Measurements from ENCODE around the gene PAQR9.
"Not testable (repeated sequence)": the region's sequence is repeated elsewhere in the genome, so short reads cannot be mapped to it uniquely, and the experiment has no call there.

PAQR9 gene

DNA sequence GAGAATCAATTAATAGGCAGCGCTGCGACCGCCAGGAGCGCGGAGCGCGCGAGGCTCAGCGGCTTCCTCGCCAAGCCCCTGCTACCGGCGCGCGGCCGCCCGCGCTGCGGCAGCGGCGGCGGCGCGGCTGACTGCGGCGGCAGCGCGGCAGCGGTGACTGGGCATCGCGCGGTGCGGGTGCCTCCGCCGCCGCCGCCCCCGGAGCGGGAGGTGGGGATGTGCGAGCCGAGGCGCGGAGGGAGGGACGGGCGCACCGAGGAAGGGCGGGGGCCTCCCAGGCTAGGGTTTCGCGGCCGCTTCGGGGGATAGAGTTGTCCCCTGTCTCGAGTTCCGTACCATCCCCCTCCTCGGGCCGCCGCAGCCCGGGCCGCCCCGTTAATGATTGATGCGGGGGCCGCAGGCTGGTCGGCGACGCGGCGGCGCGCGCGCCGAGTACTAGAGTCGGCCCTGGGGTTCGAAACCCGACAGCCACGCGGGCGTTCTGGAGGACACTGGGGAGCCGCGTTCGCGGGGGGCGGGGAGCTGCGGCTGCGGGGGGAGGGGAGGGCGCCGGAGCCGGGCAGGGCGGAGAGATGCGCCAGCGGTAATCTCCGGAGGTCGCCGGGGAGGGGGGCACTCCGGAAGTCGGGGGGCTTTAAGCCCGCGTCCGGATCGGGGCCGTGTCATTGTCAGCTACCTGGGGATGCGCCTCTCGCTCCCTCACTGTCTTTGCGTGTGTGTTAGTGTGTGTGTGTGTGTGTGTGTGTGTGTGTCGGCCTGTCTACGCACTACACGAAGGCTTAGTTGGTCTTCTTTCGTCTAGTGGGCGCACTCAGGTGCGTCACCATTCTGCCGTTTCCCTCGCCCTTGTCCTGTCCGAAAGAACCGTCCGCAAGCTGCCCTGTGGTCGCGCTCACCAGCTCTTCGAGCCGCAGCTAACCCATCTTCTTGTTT lies at the start of gene PAQR9:
Gene PAQR9, minus strand, starts transcription at position 159 of the 933 bp plus-strand sequence. CDS start 338 bp downstream, outside the sequence.
- peak in 14 of 56 donors; percentile 7 to 61 (median 29) for DNase-seq

- DNase-seq = no peak
These were observed 48.2 kb upstream of the PAQR9 start for GRCh38 chr3:143011705-143012104.

DNA sequence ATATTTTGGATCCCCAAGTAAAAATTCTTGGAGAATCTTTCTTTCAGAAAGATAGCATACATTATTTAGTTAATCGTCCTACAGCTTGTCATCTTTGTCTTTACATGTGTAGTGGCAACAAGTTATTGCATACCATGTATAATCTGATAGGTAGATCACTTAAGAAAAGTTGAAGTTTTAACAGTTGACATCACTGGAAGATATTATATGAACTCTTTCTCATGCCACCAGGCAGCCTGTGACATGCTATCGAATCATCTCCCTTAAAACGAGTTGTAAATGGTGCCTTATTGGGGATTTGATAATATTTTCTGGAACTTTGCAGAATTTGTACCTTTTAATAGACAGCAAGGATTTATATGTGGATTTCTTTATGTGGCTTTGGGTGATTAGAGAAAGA lies 46.5 kb upstream of the PAQR9 start:
- no peak for DNase-seq

DNA sequence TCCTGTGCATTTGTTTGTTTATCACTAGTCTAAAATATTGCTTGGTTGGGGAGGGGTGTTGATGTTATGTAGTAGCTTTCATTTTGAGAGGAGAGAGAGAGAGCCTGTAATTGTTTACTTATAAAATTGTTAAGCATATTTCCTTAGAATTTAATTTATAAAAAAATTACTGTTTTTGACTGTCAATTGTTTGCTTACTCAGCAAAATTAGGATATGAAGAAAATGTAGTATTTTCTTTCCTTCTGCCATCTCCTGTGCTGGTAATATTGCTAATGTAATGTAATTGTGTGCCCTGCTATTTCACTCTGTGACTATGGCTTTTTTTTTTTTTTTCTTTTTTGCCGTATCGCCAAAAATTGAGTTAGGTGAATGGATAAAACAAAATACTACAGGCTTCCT lies 41.3 kb upstream of the PAQR9 start:
- no peak for DNase-seq

- no peak for DNase-seq
These were observed 39.3 kb upstream of the PAQR9 start for GRCh38 chr3:143002727-143003126.

DNA sequence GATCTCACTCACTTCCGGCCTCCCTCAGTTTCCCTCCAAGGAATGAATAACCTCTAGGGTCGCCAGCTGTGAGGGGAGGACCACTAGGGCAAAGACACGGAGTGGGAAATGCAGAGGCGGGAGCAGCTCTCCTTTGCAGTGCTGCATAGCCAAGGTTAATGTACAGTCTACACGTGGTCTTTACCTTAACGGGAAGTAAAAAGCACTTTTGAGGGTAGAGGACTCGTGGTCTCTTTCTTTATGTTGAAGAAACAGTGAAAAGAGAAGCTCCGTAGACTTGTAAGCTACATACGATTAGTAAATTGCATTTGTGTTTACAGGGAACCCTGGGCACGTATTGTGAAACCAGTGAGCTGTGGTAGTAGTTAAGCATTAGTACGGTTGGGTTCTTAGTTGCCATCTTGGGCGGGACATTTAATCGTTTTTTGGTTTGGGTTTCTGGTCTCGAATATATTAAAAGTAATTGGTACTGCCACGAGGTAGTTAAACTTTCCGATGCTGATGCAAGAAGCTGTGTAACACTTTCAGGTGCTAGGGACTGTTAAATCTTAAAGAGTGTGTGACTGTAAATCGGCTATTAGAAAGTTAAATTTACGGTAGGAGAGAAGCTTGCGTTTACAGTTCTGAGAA lies 38.7 kb upstream of the PAQR9 start:
- DNase-seq = no peak

- DNase-seq = peak; percentile 71 to 98 (median 94)
These were observed 38.1 kb upstream of the PAQR9 start, which contains the start of gene U2SURP for GRCh38 chr3:143001369-143002082. U2SURP (plus strand) TSS chr3:143001570; CDS start chr3:143001629, 59 bp downstream.

DNA sequence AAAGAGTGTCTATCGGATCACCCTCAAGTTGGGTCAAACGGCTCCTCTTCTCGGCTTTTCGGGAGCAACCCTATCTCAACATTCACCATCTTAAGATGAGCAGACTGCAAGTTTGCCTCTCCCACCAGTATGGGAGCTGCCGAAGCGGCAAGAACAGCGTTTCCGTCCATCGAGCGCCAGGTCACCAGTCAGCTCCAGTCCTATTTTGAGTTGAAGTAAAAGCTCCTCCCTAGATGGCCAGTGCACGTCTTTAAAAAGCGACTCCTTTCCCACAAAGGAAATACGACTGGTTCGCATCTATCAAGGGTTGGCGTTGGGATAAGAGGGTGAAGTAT lies 37.5 kb upstream of the PAQR9 start:
- DNase-seq = peak in 5 of 56 donors; percentile 66 to 83 (median 73)

DNA sequence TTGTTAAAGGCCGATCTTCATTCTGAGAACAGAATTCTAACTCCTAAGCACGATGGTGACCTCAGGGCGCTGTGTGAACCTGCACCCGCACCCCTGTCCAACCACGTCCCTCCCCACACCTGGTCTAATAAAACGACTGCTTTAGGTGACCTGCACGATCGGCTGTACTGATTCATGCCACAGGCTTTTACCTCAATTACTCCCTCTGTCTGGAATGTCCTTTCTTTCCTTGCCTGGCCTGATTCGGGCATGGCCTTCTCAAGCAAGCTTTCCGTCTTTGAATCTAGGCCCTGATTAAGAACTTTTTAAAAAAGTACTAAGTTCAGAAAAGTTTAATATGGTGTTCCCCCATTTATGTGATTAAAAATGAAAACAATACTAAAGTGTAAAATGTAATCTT lies 37.1 kb upstream of the PAQR9 start:
- DNase-seq = no peak

- no peak for DNase-seq
These were observed 36.4 kb upstream of the PAQR9 start for GRCh38 chr3:142999881-143000280.

GRCh38 chr3:142998439-142998838 lies 35.0 kb upstream of the PAQR9 start:
- no peak for DNase-seq

DNA sequence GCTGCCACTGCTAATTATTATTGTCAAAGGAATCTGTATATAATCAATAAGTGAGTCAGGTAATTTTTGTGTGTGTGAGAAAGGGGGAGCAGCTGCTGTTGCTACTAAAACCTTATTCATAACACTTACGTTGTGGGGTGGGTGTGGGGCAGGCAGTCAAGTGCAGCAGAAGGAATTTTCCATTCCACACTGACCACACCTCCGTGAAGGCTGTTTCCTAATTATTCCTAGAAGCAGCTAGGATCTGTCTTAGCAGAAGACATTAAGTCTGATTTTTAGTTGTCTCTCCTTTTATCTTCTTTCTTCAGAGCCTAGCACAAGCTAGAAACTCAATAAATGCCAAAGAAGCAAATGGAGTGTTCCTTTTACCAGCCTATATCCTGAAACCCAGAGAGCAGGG lies 33.9 kb upstream of the PAQR9 start:
- DNase-seq = no peak

DNA sequence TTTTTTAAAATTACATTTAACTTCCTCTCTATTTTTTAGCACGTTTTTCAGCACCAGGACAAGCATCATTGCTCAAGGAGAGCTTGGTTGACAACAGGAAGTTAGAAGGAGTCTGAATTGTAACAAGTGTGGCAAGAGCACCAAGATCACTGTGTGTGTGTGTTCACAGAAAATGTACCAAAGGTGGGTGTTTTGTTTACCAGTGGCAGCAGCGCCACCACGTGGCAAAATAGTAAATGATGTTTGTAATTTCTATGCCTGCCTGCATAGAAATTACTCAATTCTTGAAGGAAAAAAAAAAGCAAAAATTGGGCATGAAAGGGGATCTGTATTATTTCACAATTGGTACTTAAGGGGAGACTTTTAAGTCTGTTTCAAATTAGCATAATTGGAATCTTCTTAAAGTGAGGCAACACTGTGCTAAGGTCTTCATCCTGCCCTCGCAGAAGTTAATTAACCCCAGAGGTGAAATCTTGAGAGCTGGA lies 30.5 kb upstream of the PAQR9 start:
- DNase-seq = peak in 24 of 56 donors; percentile 5 to 73 (median 18)

GRCh38 chr3:142992323-142992722 lies 28.8 kb upstream of the PAQR9 start:
- DNase-seq = no peak

DNA sequence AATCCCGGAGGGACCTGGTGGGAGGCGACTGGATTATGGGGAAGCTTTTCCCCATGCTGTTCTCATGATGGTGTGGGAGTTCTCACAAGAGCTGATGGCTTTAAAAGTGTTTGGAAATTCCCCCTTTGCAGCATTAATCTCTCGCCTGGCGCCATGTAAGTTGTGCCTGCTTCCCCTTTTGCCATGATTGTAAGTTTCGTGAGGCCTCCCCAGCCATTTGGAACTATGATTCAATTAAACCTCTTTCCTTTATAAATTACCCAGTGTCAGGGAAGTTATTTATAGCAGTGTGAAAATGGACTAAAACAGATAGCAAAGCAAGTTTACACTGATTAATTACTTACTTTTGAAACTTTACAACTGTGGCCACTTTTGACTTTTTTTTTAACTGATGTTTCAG lies 27.2 kb upstream of the PAQR9 start:
- no peak for DNase-seq

DNA sequence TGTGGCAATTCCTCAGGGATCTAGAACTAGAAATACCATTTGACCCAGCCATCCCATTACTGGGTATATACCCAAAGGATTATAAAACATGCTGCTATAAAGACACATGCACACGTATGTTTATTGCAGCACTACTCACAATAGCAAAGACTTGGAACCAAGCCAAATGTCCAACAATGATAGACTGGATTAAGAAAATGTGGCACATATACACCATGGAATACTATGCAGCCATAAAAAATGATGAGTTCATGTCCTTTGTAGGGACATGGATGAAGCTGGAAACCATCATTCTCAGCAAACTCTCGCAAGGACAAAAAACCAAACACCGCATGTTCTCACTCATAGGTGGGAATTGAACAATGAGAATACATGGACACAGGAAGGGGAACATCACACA lies 25.4 kb upstream of the PAQR9 start:
- not testable (repeated sequence) for DNase-seq

- DNase-seq = not testable (repeated sequence)
These were observed 24.7 kb upstream of the PAQR9 start for GRCh38 chr3:142988221-142988620.

GRCh38 chr3:142987707-142988106 lies 24.2 kb upstream of the PAQR9 start:
- DNase-seq = no peak

DNA sequence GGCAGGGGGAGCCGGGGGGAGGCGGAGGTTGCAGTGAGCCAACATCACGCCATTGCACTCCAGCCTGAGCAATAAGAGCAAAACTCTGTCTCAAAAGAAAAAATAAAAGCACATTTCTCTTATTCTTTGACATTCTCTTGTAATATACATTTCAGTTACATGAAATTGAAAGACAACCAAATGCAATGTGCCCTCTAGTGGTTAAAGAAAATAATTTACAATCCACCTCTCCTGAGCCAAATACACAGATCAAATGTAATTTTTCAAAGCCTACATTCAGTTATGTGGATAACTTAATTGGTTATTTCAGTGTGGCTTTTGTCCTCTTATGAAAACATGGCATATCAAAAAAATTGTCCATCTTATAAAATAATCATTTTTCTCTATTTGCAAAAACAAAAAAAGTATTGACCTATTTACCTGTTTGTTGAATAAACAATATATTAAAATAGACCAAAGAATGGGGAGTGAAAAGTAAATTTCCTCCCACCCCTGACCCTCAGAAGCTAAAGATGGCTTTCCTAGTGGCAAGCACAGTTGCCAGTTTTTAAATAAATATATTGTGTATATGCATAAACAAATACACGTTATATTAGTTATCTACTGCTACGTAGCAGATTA lies 23.7 kb upstream of the PAQR9 start:
- no peak for DNase-seq

DNA sequence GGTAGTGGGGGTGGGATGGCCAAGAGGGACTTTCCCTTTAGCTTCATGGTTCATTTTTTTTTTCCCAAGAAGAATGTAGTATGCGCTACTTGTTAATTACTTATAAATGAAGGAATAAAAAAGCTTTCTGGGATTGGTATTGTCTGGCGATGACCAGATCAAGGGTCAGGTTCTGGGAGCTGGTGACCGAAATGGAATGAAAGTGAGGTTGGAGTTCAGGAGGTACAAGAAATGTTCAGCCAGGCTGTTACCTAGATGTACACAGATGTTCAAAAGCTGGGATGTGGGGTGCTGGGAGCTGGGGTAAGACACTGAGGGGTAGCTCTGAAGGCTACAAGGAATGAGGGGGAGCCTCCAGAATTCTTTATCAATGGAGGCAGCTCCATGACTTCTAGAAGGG lies 20.8 kb upstream of the PAQR9 start:
- no peak for DNase-seq

DNA sequence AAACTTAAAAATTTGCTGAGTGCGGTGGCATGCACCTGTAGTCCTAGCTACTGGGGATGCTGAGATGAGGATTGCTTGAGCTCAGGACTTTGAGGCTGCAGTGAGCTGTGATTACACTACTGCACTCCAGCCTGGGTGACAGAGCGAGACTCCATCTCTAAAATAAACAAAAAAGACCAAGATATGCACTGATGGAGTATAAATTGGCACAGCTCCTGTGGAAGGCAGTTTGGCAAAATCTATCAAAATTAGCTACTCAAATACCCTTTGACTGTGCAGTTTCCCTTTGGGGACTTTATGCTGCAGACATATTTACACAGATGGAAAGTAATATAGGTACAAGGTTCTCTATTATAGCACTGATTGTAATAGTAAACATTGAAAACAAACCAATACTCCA lies 19.8 kb upstream of the PAQR9 start:
- no peak for DNase-seq
